Spleen (tissue), 11 donors: Measurements from ENCODE around the gene CTDP1. TPM values are rescaled to one million over a fixed set of nuclear protein-coding genes. Genes with fewer than 3 reads are reported as not detected.

Source experiments
- DNase-seq: peaks from one replicate; pipeline ENCODE4 v3.0.0-alpha.2; 2020
- H3K27ac ChIP-seq, 8 donors: fragments of 200-600 bp; sonication (generic) in 7 of 8; 1 replicate in 4 of 8; 2 replicates in 4 of 8; pipeline versions ENCODE4 v1.5.0 to v1.8.0; 2016 to 2021; ENCODE audit warnings: inconsistent platforms in 4 of 8, mild to moderate bottlenecking in 4 of 8, moderate library complexity in 1 of 8
- H3K27me3 ChIP-seq, 7 donors: fragments of 200-600 bp; sonication (generic) in 6 of 7; replicated peaks in 1 of 7; 1 replicate in 4 of 7; 2 replicates in 3 of 7; pipeline versions ENCODE4 v1.5.0 to v1.8.0; 2016 to 2021; ENCODE audit warnings: inconsistent platforms in 3 of 7, mild to moderate bottlenecking in 1 of 7
- H3K36me3 ChIP-seq, 6 donors: fragments of 200-600 bp; sonication (generic) in 5 of 6; 1 replicate in 4 of 6; 2 replicates in 2 of 6; pipeline versions ENCODE4 v1.5.0 to v1.8.0; 2016 to 2021; ENCODE audit warnings: inconsistent platforms in 2 of 6
- H3K4me1 ChIP-seq, 6 donors: fragments of 200-600 bp; sonication (generic) in 5 of 6; 1 replicate in 3 of 6; 2 replicates in 3 of 6; pipeline versions ENCODE4 v1.5.0 to v1.8.0; 2016 to 2021; ENCODE audit warnings: inconsistent platforms in 3 of 6
- H3K4me3 ChIP-seq, 8 donors: fragments of 200-600 bp; sonication (generic) in 7 of 8; 1 replicate in 4 of 8; 2 replicates in 4 of 8; pipeline versions ENCODE4 v1.5.0 to v1.8.0; 2016 to 2021; ENCODE audit warnings: inconsistent platforms in 4 of 8, mild to moderate bottlenecking in 4 of 8, moderate library complexity in 2 of 8
- H3K9me3 ChIP-seq, 8 donors: fragments of 200-600 bp; sonication (generic) in 7 of 8; 1 replicate in 4 of 8; 2 replicates in 4 of 8; pipeline versions ENCODE4 v1.5.0 to v1.8.0; 2016 to 2021; ENCODE audit warnings: inconsistent platforms in 4 of 8
- CTCF ChIP-seq, 11 experiments: fragments of 200-600 bp in 7 of 11; fragments of 450-650 bp in 4 of 11; sonication (generic) in 4 of 11; IDR thresholded peaks in 8 of 11; conservative IDR thresholded peaks in 3 of 11; 1 replicate in 7 of 11; 2 replicates in 4 of 11; pipeline versions ENCODE4 v1.4.0 to v1.8.0; 2016 to 2021; ENCODE audit warnings: antibody characterized with exemption in 11 of 11, inconsistent platforms in 4 of 11, mild to moderate bottlenecking in 1 of 11
- POLR2A ChIP-seq, 3 donors: fragments of 450-650 bp; IDR thresholded peaks; one replicate each; pipeline ENCODE4 v1.5.1; 2017; ENCODE audit warnings: antibody characterized with exemption in 3 of 3, mild to moderate bottlenecking in 1 of 3
- POLR2AphosphoS5 ChIP-seq, 3 donors: sonication (generic); formaldehyde crosslinking; IDR thresholded peaks; one replicate each; pipeline ENCODE4 v1.5.1; 2017; ENCODE audit warnings: antibody characterized with exemption in 3 of 3
- WGBS, 5 donors: extraction: QIAGEN DNeasy Blood & Tissue Kit in 3 of 5; methylation state at CpG; one replicate each; pipeline versions ENCODE4 v1.1.5 to v1.1.7; 2013 to 2018; 5-methylcytosine and 5-hydroxymethylcytosine counted together
- intact Hi-C: fragments of 100-400 bp; cut with DNase I; formaldehyde crosslinking; loops from one replicate; pipeline ENCODE4 v1.15.0; 2023; ENCODE audit warnings: low total_unique reads
- polyA plus RNA-seq, 3 donors: library from polyadenylated mRNA; stranded (reverse); fragments of 200-250 nt; gene quantifications; one replicate each; pipeline ENCODE4 v1.2.1, GENCODE V29; 2013
- total RNA-seq, 7 donors: library from RNA; depleted of rRNA in 3 of 7; stranded (reverse); fragments of >200 nt in 3 of 7; fragmentation: NEBNext Ultra II Directional in 4 of 7; extraction: Animal tissue kit (Norgen Biotek cat#: 25700) in 4 of 7; gene quantifications; one replicate each; pipeline versions ENCODE4 v1.1.0 to v1.2.1, GENCODE V29; 2016 to 2021
- donor health status: healthy with polysubstance abuse.
- donor health status: DM: no; HTN: no; CAD: no; lungs with moderate emphysema.
- donor health status: DM: no; HTN: no; CAD: no.
- donor health status: Bipolar disorder and iron deficiency.
- donor health status: healthy.
- donor health status: DM: no; HTN: no; CAD: no.
- donor health status: DM: yes; HTN: yes; CAD: no.

Gene CTDP1
- total and polyA plus RNA-seq, 10 donors: 13.6 to 54.6 (median 28.6) TPM

GRCh38 chr18:79720359-79720733, 40.7 kb downstream of the CTDP1 start:
- H3K4me1 ChIP-seq: no peaks in the 10 kb centered on the region
- DNase-seq: no peak
- H3K9me3 ChIP-seq: no peaks in the 10 kb centered on the region
- intact Hi-C loops: no loop called here
- no peaks in the 10 kb centered on the region for H3K27me3 ChIP-seq
- no peak overlapping the region for H3K4me3 ChIP-seq
- H3K27ac ChIP-seq: no peak overlapping the region
- peaks cover 0 to 100% (median 77%) of the 10 kb centered on the region in 6 donors for H3K36me3 ChIP-seq
- TF ChIP-seq POLR2A (IDR thresholded peaks at IDR 0.05): no peak
- no peak for TF ChIP-seq CTCF (IDR thresholded peaks at IDR 0.05 in 8 of 11, conservative IDR thresholded peaks at IDR 0.05 in 3 of 11)
- TF ChIP-seq POLR2AphosphoS5 (IDR thresholded peaks at IDR 0.05): no peak
- whole genome bisulfite sequencing, 5 donors: 90 to 96% (median 95%) methylated on average over 13 to 14 of the region's 14 CpGs

- Histone ChIP-seq H3K4me3 (no peak overlapping the region), H3K27ac (no peak overlapping the region), H3K9me3 (peaks cover 0 to 11% (median 0%) of the 10 kb centered on the region in 8 donors), H3K36me3 (peaks cover 0 to 100% (median 62%) of the 10 kb centered on the region in 6 donors), H3K4me1 (no peaks in the 10 kb centered on the region), H3K27me3 (no peaks in the 10 kb centered on the region)
- no peak for TF ChIP-seq CTCF (IDR thresholded peaks at IDR 0.05 in 8 of 11, conservative IDR thresholded peaks at IDR 0.05 in 3 of 11)
- peak in 1 of 3 donors; percentile 27 for TF ChIP-seq POLR2AphosphoS5 (IDR thresholded peaks at IDR 0.05)
- no peak for DNase-seq
- 96 to 98% (median 97%) methylated on average over 11 to 13 of the region's 13 CpGs for WGBS, 5 donors
- intact Hi-C loops: no loop called here
Observed at GRCh38 chr18:79723036-79723435, 43.4 kb downstream of the CTDP1 start.

- Histone ChIP-seq H3K27me3 (no peaks in the 10 kb centered on the region), H3K4me3 (no peak overlapping the region), H3K36me3 (peaks cover 0 to 100% (median 59%) of the 10 kb centered on the region in 6 donors), H3K4me1 (no peaks in the 10 kb centered on the region), H3K27ac (no peak overlapping the region), H3K9me3 (peaks cover 0 to 16% (median 0%) of the 10 kb centered on the region in 8 donors)
- 81 to 86% (median 84%) methylated on average over 11 of the region's 11 CpGs for WGBS, 5 donors
- intact Hi-C loops: no loop called here
- TF ChIP-seq POLR2AphosphoS5 (IDR thresholded peaks at IDR 0.05) (peak in 1 of 3 donors; percentile 12), CTCF (IDR thresholded peaks at IDR 0.05 in 8 of 11, conservative IDR thresholded peaks at IDR 0.05 in 3 of 11) (no peak), POLR2A (IDR thresholded peaks at IDR 0.05) (no peak)
- no peak for DNase-seq
Observed at GRCh38 chr18:79723628-79724027, 44.0 kb downstream of the CTDP1 start.

GRCh38 chr18:79724299-79725080, 44.9 kb downstream of the CTDP1 start:
- no peak for DNase-seq
- no peaks in the 10 kb centered on the region for H3K27me3 ChIP-seq
- H3K4me1 ChIP-seq: no peaks in the 10 kb centered on the region
- intact Hi-C loops: no loop called here
- WGBS, 5 donors: 83 to 96% (median 94%) methylated on average over 15 of the region's 15 CpGs
- peaks cover 0 to 25% (median 0%) of the 10 kb centered on the region in 8 donors for H3K9me3 ChIP-seq
- no peak overlapping the region for H3K4me3 ChIP-seq
- TF ChIP-seq CTCF (IDR thresholded peaks at IDR 0.05 in 8 of 11, conservative IDR thresholded peaks at IDR 0.05 in 3 of 11): no peak
- no peak for TF ChIP-seq POLR2AphosphoS5 (IDR thresholded peaks at IDR 0.05)
- TF ChIP-seq POLR2A (IDR thresholded peaks at IDR 0.05): no peak
- peaks cover 6 to 100% (median 60%) of the 10 kb centered on the region in 6 donors for H3K36me3 ChIP-seq
- no peak overlapping the region for H3K27ac ChIP-seq
